NCI-H524 treated with DMSO at 0.1 percent for 48 hours (cell line): ENCODE measurements around the gene LANCL3.
"Not testable (repeated sequence)": the region's sequence is repeated elsewhere in the genome, so short reads cannot be mapped to it uniquely, and the experiment has no call there.

ENCODE experiments used
- DNase-seq: peaks from one replicate; lab custom pipeline; 2025; lab: John Stamatoyannopoulos, UW

Gene LANCL3

GRCh38 chrX:37613933-37614332, 42.5 kb downstream of the LANCL3 start:
- DNase-seq: no peak

- no peak for DNase-seq
These were observed 56.1 kb downstream of the LANCL3 start for GRCh38 chrX:37627602-37628001.

DNA sequence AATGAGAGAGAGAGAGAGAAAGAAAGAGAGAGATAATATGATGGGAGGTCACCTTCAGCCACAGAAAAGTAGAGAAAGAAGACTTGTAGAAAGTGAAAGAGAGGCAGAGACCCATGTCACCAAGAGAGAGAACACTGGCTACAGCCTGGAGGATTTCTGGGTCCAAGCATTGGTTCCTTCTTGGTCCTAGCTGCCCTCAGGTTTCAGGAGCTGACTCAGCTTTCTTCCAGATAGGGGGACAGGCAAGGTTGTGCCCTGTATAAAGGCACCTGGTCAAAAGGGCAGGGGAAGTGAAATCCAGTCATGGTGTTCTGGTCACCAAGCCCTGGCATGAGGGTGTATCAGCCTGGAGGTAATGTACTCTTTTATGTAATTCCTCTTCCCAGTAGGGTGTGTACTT, 66.6 kb downstream of the LANCL3 start:
- no peak for DNase-seq

GRCh38 chrX:37640142-37640541, 68.7 kb downstream of the LANCL3 start:
- no peak for DNase-seq

DNA sequence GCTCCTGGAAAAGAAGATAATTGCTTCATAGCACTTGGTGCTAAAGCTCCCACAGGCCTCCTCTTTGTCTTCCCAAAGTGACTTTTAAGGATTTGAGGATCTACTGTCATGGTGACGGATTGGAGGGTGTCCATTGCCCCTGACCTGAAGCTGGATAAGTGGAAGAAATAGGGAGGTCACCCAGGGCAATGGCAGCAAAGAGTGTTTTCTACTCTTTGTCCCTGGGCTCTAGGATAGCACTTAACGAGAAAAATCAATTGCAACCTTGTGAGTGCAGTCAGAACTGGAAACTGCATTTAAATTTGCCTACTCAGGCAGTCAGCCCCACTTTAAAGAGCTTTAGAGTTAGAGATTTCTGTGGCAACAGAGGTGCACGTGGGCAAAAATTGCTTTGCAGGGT, 70.4 kb downstream of the LANCL3 start:
- no peak for DNase-seq

DNA sequence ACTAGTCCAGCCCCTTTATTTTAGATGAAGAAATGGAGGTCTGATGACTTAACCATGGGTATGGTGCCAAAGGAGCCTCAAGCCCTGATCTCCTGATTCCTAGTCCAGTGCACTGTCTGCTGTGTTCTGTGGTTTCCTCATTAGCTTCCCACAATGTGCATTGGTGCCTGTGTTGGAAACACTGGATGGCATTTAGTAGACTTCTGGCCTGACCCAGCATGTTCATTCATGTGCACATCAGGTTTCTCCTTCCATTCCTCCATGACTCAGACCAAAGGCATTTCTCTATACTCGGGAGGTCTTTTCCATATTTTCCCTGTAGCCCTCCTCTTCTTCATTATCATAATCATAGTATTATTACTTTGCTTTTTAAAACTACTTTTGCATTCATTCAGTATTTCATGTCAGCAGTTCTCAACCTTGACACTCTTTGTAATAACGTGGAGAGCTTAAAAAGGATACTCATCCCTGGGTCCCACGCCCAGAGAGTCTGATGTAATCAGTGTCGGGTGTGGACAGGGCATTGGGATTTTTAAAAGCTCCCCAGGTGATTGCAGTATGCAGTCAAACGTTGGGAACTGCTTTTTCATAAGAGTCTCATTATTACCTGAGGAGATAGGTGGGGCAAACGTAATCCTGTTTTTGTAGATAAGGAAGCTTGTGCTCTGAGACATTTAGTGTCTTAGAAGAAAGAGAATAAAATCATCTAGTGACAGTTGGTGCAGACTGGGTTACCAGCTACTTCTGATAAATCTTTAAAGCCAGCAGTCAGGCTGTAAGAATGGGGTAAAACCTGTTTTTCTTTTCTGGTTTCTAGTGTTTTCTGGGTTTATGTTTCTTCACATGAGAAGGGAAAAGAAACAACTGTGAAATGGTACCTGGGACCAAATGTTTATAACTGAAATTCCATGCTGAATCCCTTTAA, 73.2 kb downstream of the LANCL3 start:
- DNase-seq: no peak

GRCh38 chrX:37646254-37646653, 74.8 kb downstream of the LANCL3 start:
- DNase-seq: no peak

DNA sequence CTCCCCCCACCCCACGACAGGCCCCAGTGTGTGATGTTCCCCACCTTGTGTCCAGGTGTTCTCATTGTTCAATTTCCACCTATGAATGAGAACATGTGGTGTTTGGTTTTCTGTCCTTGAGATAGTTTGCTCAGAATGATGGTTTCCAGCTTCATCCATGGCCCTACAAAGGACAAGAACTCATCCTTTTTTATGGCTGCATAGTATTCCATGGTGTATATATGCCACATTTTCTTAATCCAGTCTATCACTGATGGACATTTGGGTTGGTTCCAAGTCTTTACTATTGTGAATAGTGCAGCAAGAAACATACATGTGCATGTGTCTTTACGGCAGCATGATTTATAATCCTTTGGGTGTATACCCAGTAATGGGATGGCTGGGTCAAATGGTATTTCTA, 79.4 kb downstream of the LANCL3 start:
- not testable (repeated sequence) for DNase-seq

- no peak for DNase-seq
These were observed 80.5 kb downstream of the LANCL3 start for GRCh38 chrX:37651921-37652452.

DNA sequence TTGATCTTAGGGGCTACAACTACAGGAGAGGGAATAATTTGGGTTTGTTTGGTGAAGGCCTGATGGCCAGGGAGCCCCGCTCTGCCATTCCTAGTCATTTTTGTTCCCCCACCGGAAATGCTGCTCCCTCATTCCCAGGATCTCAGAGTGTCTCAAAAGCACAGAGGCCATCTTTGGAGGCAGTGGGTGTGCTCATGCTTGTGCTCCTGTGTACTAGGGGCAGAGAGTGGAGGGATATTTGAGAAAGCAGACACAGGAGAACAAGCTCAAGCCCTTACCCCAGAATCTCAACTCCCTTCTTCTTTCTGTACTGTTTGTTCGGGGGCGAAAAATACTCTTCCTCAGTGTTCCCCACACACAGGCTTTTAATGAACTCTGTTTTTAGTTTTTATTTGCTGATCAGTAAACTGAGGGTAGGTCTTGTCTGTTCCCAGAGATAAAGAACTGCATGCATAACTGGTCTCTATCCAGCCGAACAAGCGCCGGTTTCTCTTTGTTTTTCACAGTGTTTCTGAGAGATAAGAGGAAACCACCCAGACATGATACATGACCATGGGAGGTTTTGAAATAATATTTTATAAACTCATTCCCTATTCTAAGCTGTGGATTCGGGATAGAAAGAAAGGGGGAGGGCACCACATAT, 81.2 kb downstream of the LANCL3 start:
- no peak for DNase-seq

GRCh38 chrX:37653397-37654085, 82.1 kb downstream of the LANCL3 start:
- no peak for DNase-seq

GRCh38 chrX:37658343-37659030, 87.0 kb downstream of the LANCL3 start:
- no peak for DNase-seq

DNA sequence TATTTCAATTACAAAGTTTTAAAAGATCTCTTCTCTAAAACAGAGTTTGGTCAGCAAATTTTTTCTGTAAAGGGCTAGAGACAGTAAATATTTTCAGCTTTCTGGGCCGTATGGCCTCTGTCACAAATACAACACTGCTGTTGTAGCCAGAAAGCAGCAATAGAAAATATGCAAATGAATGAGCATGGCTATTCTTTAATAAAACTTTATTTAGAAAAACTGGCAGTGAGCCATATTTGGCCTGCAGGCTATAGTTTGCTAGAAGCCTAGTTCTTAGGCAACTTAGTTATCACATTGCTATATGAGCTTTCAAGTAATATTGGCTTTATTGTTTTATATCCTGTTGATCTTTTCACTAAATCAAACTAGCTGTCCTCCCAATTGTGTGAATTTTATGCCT, 87.6 kb downstream of the LANCL3 start:
- DNase-seq: no peak

DNA sequence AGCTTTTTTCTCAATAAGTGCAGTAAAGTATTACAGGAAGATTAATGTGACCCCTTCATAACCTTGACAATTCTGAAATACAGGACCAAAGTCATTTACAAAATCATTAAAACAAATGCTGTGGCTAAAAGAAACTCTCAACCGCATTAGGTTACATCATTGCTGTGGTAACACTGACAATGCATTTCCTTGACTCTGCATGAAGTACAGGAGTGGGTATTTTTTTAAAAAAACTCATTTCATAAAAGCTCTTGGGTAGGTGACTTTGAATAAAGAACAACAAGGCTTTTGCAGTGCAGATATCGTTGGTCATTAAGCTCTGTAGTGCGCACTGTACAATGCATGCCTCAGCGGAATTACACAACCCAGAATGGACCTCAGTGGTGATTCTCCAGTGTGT, 90.7 kb downstream of the LANCL3 start:
- DNase-seq: no peak

- DNase-seq: no peak
These were observed 95.1 kb downstream of the LANCL3 start for GRCh38 chrX:37666516-37666915.

GRCh38 chrX:37667141-37667540, 95.7 kb downstream of the LANCL3 start:
- DNase-seq: no peak

GRCh38 chrX:37672563-37672962, 101.1 kb downstream of the LANCL3 start:
- no peak for DNase-seq

GRCh38 chrX:37676811-37677210, 105.3 kb downstream of the LANCL3 start:
- DNase-seq: no peak

DNA sequence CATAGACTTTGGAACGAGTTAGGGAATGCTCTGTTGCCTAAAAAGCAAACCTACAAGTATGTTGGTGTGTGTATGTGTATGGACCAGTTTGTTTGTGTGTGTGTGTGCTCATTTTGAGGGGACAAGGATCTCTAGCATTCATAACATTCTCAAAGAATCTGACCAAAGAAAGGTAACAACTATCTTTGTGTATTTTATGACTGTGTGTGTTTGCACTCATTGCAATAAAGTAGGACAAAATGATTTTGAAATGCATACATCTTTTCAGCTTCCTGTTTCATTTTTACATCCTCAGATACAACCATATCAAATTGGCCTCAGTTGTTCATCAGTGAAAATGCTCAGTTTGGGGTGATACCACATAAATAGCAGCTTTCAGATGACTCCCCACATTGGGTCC, 105.8 kb downstream of the LANCL3 start:
- DNase-seq: no peak

DNA sequence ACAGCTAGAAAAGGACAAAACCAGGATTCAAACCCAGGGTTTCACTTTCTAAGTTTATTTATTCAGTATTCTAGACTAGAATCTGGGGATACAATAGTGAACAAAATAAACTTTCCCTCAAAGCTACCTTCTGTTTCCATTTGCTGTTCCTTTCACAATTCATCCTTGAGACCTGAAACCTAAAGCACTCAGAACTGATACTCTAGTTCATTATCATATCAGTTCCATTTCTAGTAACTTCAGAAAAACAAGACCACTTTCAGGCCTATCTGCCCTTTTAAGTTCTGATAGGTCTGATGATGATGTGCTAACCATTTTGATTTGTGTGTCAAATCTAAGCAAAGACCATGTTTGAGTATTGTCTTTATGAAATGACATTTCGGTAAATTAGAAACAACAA, 106.3 kb downstream of the LANCL3 start:
- no peak for DNase-seq

GRCh38 chrX:37678574-37678973, 107.1 kb downstream of the LANCL3 start:
- DNase-seq: no peak

- DNase-seq: no peak
These were observed 107.8 kb downstream of the LANCL3 start for GRCh38 chrX:37679230-37679629.
